CD4-positive, alpha-beta T cell treated with Interleukin-15 for 4 hours (primary cell): ENCODE results near the gene IFT22.
"Not testable (repeated sequence)": the region's sequence is repeated elsewhere in the genome, so short reads cannot be mapped to it uniquely, and the experiment has no call there.

Experiments used
- DNase-seq: peaks from one replicate; pipeline ENCODE4 v3.0.0-alpha.2; 2020; ENCODE audit warnings: low spot score

The IFT22 gene

GRCh38 chr7:101321491-101322401 is at the start of gene IFT22:
TSS of gene IFT22 (minus strand) at chr7:101321812. CDS start at chr7:101321709, 103 bp downstream.
- peak; percentile 87 for DNase-seq

- no peak for DNase-seq
Measured at GRCh38 chr7:101370836-101371235, 49.2 kb upstream of the IFT22 start.

DNA sequence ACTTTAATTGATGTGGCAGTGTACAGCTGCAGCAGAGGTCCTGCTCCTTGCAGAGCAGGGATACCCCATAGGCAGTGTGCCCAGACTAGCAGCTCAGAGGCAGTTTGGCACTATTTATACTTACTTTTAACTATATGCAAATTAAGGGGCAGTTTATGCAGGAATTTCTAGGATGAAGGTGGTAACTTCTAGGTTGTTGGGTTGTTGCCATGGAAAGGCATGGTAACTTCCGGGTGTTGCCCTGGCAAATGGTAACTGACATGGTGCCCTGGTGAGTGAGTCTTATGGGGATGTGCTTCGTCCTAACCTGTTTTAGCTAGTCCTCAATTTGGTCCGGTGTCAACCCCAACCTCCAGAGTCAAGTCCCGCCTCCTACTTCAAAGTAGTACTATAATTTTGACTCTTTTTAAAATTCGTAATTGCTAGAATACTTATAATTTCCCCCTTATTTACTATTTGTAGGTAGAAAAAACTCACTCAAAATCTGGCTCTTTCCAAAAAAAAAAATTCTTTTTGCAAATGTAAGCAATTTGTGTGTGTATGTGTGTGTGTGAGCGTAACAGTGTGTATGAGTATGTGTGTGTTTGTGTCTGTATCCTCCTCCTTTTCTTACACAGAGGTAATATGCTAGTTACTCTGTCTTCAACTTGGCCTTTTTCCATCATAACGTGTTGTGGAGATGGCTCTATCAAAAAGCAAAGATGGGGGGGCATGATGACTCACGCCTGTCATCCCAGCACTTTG is 47.0 kb upstream of the IFT22 start:
- DNase-seq = no peak

DNA sequence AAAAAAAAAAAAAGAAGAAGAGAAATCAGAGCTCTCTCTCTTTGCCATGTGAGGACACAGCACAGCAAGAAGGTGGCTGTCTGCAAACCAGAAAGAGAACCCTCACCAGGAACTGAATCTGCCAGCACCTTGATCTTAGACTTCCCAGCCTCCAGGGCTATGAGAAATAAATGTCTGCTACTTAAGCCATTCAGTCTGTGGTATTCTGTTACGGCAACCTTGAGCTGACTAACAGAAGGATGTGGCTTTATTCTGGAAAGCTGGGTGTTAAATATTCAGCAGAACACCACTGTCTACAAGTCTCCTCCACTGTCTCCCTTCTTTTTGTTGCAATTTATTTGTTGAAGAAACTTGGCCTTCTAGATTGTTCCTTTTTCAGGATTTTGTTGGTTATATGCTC is 46.1 kb upstream of the IFT22 start:
- DNase-seq = no peak

- DNase-seq = no peak
Measured at GRCh38 chr7:101365956-101366355, 44.3 kb upstream of the IFT22 start.

- peak; percentile 53 for DNase-seq
Measured at GRCh38 chr7:101363734-101364374, 42.2 kb upstream of the IFT22 start.

DNA sequence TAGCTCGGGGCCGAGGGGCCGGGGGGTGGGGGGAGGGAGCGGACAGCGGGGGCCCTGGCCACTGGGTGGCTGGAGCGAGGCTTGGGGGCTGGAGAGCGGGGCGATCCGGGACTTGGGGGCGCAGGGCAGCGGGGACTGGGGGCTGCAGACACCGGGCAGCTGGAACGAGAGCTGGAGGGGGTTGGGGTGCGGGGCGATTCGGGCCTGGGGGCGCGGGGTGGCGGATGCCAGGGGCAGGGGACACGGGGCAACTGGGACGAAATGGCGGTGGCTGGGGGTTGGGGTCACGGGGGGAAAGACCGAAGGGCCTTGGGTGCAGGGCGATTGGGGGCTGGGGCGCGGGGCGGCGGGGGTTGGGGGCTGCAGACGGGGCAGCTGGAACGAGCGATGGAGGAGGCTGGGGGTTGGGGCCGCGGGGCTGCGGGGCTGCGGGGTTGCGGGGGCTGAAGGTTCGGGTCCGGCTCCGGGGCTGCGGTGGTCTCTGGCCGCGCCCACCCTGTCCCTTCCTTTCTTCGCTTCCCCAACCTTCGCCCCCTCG is 41.7 kb upstream of the IFT22 start:
- no peak for DNase-seq

- DNase-seq = no peak
Measured at GRCh38 chr7:101362334-101363195, 41.0 kb upstream of the IFT22 start, which contains the start of gene COL26A1. TSS of gene COL26A1 (plus strand) at chr7:101362875. CDS start at chr7:101363033, 158 bp downstream.

DNA sequence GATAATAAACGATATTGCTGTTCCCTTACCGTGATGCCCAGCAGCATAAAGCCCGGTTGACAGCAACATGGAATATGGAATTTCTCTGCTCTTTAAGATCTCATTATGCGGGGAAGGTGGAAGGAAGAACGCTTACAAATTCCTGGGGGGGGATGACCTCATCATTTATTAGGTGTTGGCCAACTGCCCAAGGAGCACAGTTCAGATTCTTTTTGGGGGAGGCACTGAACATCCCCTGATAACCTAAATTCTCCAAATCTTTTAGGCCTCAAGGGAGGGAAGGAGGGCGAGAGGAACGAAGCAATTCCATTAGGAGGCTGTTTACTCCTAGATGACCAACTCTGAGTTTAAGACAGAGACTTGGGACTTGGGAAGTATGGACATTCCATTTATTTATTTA is 35.8 kb upstream of the IFT22 start:
- no peak for DNase-seq

- DNase-seq = no peak
Measured at GRCh38 chr7:101352920-101353308, 31.3 kb upstream of the IFT22 start.

GRCh38 chr7:101349300-101349699 is 27.7 kb upstream of the IFT22 start:
- DNase-seq = not testable (repeated sequence)

DNA sequence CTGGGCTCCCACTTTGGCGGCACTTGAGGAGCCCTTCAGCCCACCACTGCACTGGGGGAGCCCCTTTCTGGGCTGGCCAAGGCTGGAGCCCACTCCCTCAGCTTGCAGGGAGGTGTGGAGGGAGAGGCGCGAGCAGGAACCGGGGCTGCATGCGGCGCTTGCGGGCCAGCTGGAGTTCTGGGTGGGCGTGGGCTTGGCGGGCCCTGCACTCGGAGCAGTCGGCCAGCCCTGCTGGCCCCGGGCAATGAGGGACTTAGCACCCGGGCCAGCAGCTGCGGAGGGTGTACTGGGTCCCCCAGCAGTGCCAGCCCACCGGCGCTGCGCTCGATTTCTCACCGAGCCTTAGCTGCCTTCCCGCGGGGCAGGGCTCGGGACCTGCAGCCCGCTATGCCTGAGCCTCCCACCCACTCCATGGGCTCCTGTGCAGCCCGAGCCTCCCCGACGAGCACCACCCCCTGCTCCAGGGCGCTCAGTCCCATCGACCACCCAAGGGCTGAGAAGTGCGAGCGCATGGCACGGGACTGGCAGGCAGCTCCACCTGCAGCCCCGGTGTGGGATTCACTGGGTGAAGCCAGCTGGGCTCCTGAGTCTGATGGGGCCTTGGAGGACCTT is 26.9 kb upstream of the IFT22 start:
- not testable (repeated sequence) for DNase-seq

DNA sequence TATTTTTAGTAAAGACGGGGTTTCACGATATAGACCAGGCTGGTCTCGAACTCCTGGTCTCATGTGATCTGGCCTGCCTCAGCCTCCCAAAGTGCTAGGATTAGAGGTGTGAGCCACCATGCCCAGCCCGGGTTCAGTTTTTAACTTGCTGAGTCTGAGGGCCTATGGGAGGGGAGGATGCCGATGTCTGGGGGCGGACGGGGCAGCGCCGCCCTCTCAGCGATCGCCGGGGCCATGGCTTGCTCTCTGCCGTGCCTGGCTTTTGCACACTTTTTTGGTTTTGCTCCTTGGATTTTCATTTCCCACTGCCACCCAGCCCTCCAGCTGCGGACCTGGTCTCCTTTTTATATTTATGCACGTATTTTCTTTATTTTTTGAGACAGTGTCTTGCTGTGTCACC is 25.9 kb upstream of the IFT22 start:
- no peak for DNase-seq

DNA sequence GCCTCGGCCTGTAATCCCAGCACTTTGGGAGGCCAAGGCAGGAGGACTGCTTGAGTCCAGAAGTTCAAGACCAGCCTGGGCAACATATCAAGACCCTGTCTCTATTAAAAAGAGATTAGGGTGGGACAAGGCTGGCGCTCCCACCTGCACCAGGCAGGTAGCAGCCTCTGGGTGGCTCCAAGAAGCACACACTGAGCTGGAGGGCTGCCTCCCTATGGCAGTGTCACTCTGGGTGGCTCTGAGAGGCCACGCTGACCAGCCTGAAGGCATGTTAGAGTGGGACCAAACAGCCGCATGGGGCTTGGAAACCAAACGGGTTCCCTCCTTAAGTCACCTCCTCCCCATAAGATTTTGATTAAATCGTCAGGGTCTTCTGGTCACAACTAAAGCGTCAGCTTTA is 21.3 kb upstream of the IFT22 start:
- DNase-seq = no peak

DNA sequence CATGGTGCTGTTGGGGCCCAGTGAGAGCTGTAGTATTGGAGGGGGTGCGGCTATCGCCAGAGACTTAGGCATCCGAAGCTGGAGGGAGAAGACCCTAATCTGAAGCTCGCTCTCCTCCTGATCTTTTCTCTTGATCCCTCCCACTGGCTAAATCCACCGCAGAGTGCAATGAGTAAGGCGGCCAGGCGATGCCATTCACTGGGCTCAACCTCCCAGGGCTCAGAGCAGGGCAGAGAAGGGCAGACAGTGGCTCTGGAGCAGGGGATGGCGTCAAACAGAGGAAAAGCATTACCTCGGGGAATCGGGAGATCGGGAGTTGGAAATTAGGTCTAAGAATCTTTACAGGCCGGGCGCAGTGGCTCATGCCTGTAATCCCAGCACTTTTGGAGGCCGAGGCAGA is 18.8 kb upstream of the IFT22 start:
- no peak for DNase-seq

DNA sequence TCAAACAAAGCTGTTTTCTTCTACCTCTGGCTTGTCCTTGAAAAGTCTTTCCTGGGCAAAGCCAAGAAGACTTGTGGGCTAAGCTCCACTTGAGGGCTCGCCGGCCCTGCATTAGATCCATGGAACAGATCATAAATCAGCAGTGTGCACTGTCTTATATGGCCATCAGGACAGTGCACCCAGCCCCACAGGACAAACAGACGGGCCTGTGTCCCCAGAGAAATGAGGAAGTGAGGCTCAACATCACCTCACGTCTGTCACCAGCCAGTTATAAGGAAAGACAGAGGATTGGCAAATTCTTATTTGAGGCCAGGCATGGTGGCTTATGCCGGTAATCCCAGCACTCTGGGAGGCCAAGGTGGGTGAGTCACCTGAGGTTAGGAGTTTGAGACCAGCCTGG is 12.3 kb upstream of the IFT22 start:
- no peak for DNase-seq

DNA sequence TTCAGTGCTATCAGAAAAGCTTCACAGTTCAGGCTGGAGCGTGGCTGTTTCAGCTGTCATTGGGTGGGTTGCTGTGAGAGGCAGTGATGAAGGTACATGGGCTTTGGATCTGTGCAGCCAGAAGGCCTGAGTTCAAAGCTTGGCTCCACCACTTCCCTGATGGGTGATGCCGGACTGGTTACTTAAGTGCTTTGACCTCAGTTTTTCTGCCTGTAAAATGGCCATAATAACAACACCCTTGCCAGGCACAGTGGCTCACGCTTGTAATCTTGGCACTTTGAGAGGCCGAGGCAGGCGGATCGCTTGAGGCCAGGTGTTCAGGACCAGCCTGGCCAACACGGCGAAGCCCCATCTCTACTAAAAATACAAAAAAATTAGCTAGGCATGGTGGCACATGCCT is 10.4 kb upstream of the IFT22 start:
- no peak for DNase-seq

DNA sequence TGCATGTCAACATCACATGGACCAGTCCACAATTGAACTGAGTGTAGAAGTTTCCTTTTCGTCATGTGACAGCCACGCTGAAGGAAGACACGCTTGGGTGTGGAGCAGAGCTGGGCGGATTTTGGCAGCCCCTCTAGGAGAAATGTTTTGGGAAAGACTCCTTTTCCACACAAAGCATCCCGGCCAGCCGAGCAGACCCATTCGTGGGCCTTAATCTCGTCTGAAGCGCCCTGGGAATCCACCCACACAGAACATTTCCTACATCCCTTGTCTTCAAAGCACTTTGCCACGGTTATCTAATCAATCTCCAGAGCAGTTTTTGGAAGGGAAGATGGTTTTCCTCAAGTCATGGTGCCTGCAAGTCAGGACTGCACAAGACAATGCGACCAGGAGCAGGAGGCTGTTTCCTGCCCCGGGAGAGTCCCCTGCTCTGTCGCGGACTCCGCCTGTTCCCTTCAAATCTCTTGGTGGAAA is 8.4 kb upstream of the IFT22 start:
- DNase-seq = no peak

- DNase-seq = no peak
Measured at GRCh38 chr7:101328159-101328558, 6.5 kb upstream of the IFT22 start.

DNA sequence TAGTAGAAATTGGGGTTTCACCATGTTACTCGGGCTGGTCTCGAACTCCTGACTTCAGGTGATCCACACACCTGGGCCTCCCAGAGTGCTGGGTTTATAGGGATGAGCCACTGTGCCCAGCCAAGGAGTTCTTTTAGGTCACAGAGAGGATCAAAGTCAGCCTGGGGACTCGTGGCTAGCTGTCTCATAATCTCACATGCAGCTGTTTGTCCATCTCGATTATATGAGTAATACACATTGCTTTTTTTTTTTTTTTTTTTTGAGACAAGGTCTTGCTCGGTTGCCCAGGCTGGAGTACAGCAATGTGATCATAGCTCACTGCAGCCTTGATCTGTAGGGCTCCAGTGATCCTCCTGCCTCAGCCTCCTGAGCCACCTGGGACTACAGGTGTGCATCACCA is 2.2 kb downstream of the IFT22 start:
- DNase-seq = no peak

- DNase-seq = peak; percentile 50
Measured at GRCh38 chr7:101315336-101315735, 6.3 kb downstream of the IFT22 start.
